Measurements from ENCODE around the gene FHIT. TPM values are rescaled to one million over a fixed set of nuclear protein-coding genes. Genes with fewer than 3 reads are reported as not detected.

Gene FHIT
- total and polyA plus RNA-seq, 2 of the 4 experiments (the other 2 are of a cell fraction): 0.07 TPM; not detected in 1

DNA sequence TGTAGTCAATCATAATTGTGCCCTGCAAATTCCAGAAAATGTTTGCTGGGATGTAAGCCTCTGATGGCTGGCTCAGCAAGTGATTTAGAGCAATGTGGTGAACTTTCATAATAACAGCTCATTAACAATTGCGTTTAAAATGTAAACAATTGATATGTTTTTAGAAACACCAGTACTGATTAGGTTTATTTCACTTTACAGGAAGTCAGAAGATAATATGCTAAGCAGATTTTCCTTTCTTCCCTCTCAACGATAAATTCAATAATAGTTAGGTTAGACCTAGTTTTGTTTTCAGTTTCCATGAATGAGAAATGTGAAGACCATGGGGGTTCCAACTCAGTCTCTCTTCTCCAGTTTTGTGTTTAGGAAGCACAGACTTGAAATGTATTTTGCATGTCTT, 71.0 kb downstream of the FHIT start:
- Histone ChIP-seq H3K4me2 (ENCODE audit: low read depth, low read length) (no peak overlapping the region), H2AK9ac (replicated peaks; ENCODE audit: low read depth, low read length, poor library complexity) (no peak overlapping the region), H3K23ac (ENCODE audit: low read depth, low read length) (no peak overlapping the region), H3K4me3 (ENCODE audit: insufficient read depth, low read depth, low read length) (no peak overlapping the region), H3K27ac (ENCODE audit: insufficient read depth, low read length) (no peak overlapping the region), H2BK20ac (ENCODE audit: low read depth, low read length) (no peak overlapping the region), H3K9ac (ENCODE audit: low read depth, low read length) (no peak overlapping the region), H3K18ac (ENCODE audit: low read depth, low read length) (no peak overlapping the region), H4K8ac (ENCODE audit: low read depth in 2 of 2, low read length in 2 of 2) (no peak overlapping the region), H2AK5ac (ENCODE audit: low read depth, low read length) (no peak overlapping the region), H3K79me1 (ENCODE audit: low read depth in 1 of 2, low read length in 2 of 2) (no peaks in the 10 kb centered on the region), H4K20me1 (ENCODE audit: insufficient read depth, low read length) (no peaks in the 10 kb centered on the region), H2BK15ac (ENCODE audit: low read depth, low read length) (no peak overlapping the region), H3K14ac (replicated peaks; ENCODE audit: low read depth, low read length) (no peak overlapping the region), H3K36me3 (ENCODE audit: control insufficient read depth, insufficient read depth, low read length) (no peaks in the 10 kb centered on the region), H3K27me3 (ENCODE audit: control insufficient read depth, insufficient read depth, low read length) (no peaks in the 10 kb centered on the region), H3K9me1 (ENCODE audit: insufficient read depth, low read length) (no peaks in the 10 kb centered on the region), H3K9me3 (ENCODE audit: control insufficient read depth, insufficient read depth, low read length) (no peaks in the 10 kb centered on the region), H3K56ac (ENCODE audit: extremely low read depth, insufficient read depth, low read length) (no peak overlapping the region), H2BK120ac (ENCODE audit: low read depth, low read length) (no peak overlapping the region), H3K4ac (ENCODE audit: low read depth, low read length) (no peak overlapping the region), H4K91ac (ENCODE audit: insufficient read depth, low read depth, low read length) (no peak overlapping the region), H3K4me1 (ENCODE audit: control insufficient read depth, insufficient read depth, low read length) (no peaks in the 10 kb centered on the region), H2BK5ac (ENCODE audit: low read depth, low read length, poor library complexity, severe bottlenecking) (no peak overlapping the region), H4K5ac (ENCODE audit: low read depth, low read length) (no peak overlapping the region), H2AFZ (replicated peaks; ENCODE audit: low read length, poor library complexity) (no peak overlapping the region)
- intact Hi-C loops (cut with micrococcal nuclease) (no loop called here), dilution Hi-C loops (cut with HindIII; ENCODE audit: low sequenced_read_pairs, unreplicated experiment) (no loop called here), in situ Hi-C loops (cut with MboI; ENCODE audit: low sequenced_read_pairs) (no loop called here)
- DNase-seq (no peak), ATAC-seq (ENCODE audit: low read depth) (no peak)
- ChIA-PET POLR2A (ENCODE audit: unreplicated experiment) (no interaction called here), CTCF (no interaction called here)
- no TSS peak for BruUV-seq (replicated peaks)
- WGBS, 2 experiments (ENCODE audit: extremely low coverage in 2 of 2, insufficient read length in 1 of 2): no CpG with 5 or more reads among the region's 2 CpGs
- TF ChIP-seq RCOR1 (IDR thresholded peaks at IDR 0.05; ENCODE audit: insufficient replicate concordance, low read length): no peak
- no peak for TF ChIP-seq POLR2A (IDR thresholded peaks at IDR 0.05; ENCODE audit: low read depth, low read length)
- TF ChIP-seq NFE2L2 (IDR thresholded peaks at IDR 0.05; ENCODE audit: low read depth, low read length): no peak
- no peak for TF ChIP-seq RFX5 (IDR thresholded peaks at IDR 0.05; ENCODE audit: low read depth, low read length)
- TF ChIP-seq SMC3 (IDR thresholded peaks at IDR 0.05; ENCODE audit: low read depth, low read length): no peak
- no peak for TF ChIP-seq MAZ (IDR thresholded peaks at IDR 0.05; ENCODE audit: borderline replicate concordance, low read depth, low read length)
- TF ChIP-seq, protein P1, sequence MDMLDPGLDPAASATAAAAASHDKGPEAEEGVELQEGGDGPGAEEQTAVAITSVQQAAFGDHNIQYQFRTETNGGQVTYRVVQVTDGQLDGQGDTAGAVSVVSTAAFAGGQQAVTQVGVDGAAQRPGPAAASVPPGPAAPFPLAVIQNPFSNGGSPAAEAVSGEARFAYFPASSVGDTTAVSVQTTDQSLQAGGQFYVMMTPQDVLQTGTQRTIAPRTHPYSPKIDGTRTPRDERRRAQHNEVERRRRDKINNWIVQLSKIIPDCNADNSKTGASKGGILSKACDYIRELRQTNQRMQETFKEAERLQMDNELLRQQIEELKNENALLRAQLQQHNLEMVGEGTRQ (IDR thresholded peaks at IDR 0.05; ENCODE audit: low read depth, low read length): no peak
- TF ChIP-seq CEBPB (IDR thresholded peaks at IDR 0.05; ENCODE audit: low read depth, low read length): no peak
- TF ChIP-seq CHD1 (IDR thresholded peaks at IDR 0.05; ENCODE audit: low read depth, low read length): no peak
- TF ChIP-seq FOS (IDR thresholded peaks at IDR 0.05; ENCODE audit: low read depth, low read length): no peak
- TF ChIP-seq BHLHE40 (IDR thresholded peaks at IDR 0.05; ENCODE audit: low read depth, low read length): no peak
- TF ChIP-seq, protein P2, sequence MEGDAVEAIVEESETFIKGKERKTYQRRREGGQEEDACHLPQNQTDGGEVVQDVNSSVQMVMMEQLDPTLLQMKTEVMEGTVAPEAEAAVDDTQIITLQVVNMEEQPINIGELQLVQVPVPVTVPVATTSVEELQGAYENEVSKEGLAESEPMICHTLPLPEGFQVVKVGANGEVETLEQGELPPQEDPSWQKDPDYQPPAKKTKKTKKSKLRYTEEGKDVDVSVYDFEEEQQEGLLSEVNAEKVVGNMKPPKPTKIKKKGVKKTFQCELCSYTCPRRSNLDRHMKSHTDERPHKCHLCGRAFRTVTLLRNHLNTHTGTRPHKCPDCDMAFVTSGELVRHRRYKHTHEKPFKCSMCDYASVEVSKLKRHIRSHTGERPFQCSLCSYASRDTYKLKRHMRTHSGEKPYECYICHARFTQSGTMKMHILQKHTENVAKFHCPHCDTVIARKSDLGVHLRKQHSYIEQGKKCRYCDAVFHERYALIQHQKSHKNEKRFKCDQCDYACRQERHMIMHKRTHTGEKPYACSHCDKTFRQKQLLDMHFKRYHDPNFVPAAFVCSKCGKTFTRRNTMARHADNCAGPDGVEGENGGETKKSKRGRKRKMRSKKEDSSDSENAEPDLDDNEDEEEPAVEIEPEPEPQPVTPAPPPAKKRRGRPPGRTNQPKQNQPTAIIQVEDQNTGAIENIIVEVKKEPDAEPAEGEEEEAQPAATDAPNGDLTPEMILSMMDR (conservative IDR thresholded peaks at IDR 0.05; ENCODE audit: low read depth, low read length): no peak
- no peak for TF ChIP-seq RAD21 (IDR thresholded peaks at IDR 0.05; ENCODE audit: low read length)
- TF ChIP-seq ELK1 (IDR thresholded peaks at IDR 0.05; ENCODE audit: borderline replicate concordance, low read depth, low read length): no peak
- no peak for TF ChIP-seq MXI1 (IDR thresholded peaks at IDR 0.05; ENCODE audit: borderline replicate concordance, low read depth, low read length)
- TF ChIP-seq MAFK (IDR thresholded peaks at IDR 0.05; ENCODE audit: low read depth, low read length): no peak
